Keratinocyte (primary cell): Measurements from ENCODE around the gene OSCAR. TPM values are rescaled to one million over a fixed set of nuclear protein-coding genes. Genes with fewer than 3 reads are reported as not detected.

Experiments
- DNase-seq: peaks from one replicate; pipeline ENCODE4 v3.0.0-alpha.2; 2011; ENCODE audit warnings: low read depth, missing footprints, low spot score
- FAIRE-seq: peaks from 2 replicates; lab custom pipeline; 2011; peaks lifted over from hg19 to GRCh38; lab: Jason Lieb, UNC
- H2AFZ ChIP-seq: 2 replicates; pipeline ENCODE4 v1.6.0; 2012; ENCODE audit warnings: low read length, control low read depth, inconsistent platforms; ENCODE audit not compliant: control insufficient read depth
- H3K27ac ChIP-seq: 2 replicates; pipeline ENCODE4 v1.5.1; 2011; ENCODE audit warnings: low read length; ENCODE audit not compliant: control insufficient read depth, insufficient read depth
- H3K27me3 ChIP-seq: 3 replicates; pipeline ENCODE4 v1.6.0; 2011; ENCODE audit warnings: low read length; ENCODE audit not compliant: control insufficient read depth, insufficient read depth; ENCODE audit errors: extremely low read depth
- H3K36me3 ChIP-seq, 2 experiments: 2 replicates in 1 of 2; 3 replicates in 1 of 2; pipeline ENCODE4 v1.5.1; 2011; ENCODE audit warnings: low read length in 2 of 2, mild to moderate bottlenecking in 1 of 2; ENCODE audit not compliant: control insufficient read depth in 2 of 2, insufficient read depth in 2 of 2; ENCODE audit errors: extremely low read depth in 1 of 2
- H3K4me1 ChIP-seq: 3 replicates; pipeline ENCODE4 v1.5.1; 2011; ENCODE audit warnings: low read length; ENCODE audit not compliant: control insufficient read depth, insufficient read depth; ENCODE audit errors: extremely low read depth
- H3K4me2 ChIP-seq: 3 replicates; pipeline ENCODE4 v1.6.0; 2011; ENCODE audit warnings: low read depth, low read length; ENCODE audit not compliant: control insufficient read depth, insufficient read depth; ENCODE audit errors: extremely low read depth
- H3K4me3 ChIP-seq, 3 experiments: fragments of 200-600 bp in 1 of 3; sonication (generic) in 1 of 3; 2 replicates in 2 of 3; 3 replicates in 1 of 3; pipeline ENCODE4 v1.5.1; 2011 to 2016; ENCODE audit warnings: low read length in 3 of 3, mild to moderate bottlenecking in 3 of 3, control low read depth in 2 of 3, inconsistent platforms in 1 of 3, low read depth in 1 of 3, mixed read lengths in 1 of 3, mixed run types in 1 of 3, moderate library complexity in 1 of 3; ENCODE audit not compliant: control insufficient read depth in 2 of 3, insufficient read depth in 2 of 3; ENCODE audit errors: extremely low read depth in 1 of 3
- H3K79me2 ChIP-seq: 2 replicates; pipeline ENCODE4 v1.6.0; 2012; ENCODE audit warnings: low read length; ENCODE audit not compliant: control insufficient read depth, insufficient read depth
- H3K9ac ChIP-seq: 3 replicates; pipeline ENCODE4 v1.6.0; 2011; ENCODE audit warnings: low read length; ENCODE audit not compliant: control insufficient read depth, insufficient read depth; ENCODE audit errors: extremely low read depth
- H3K9me1 ChIP-seq: 3 replicates; pipeline ENCODE4 v1.6.0; 2011; ENCODE audit warnings: low read length; ENCODE audit not compliant: control insufficient read depth, insufficient read depth; ENCODE audit errors: extremely low read depth
- H3K9me3 ChIP-seq: 2 replicates; pipeline ENCODE4 v1.5.1; 2012; ENCODE audit warnings: low read depth, low read length; ENCODE audit not compliant: control insufficient read depth
- H4K20me1 ChIP-seq: 3 replicates; pipeline ENCODE4 v1.6.0; 2011; ENCODE audit warnings: low read length; ENCODE audit not compliant: control insufficient read depth, insufficient read depth; ENCODE audit errors: extremely low read depth
- EZH2 ChIP-seq: IDR thresholded peaks from one replicate; pipeline ENCODE4 v1.6.1; 2012; ENCODE audit warnings: inconsistent platforms, mild to moderate bottlenecking, low read length, moderate library complexity
- dilution Hi-C: fragments of 300-500 bp; cut with MboI; formaldehyde crosslinking; loops from one replicate; pipeline ENCODE4 v1.7.0; 2020; ENCODE audit warnings: low sequenced_read_pairs; ENCODE audit not compliant: extremely low pct_ligation_motif_present
- polyA plus RNA-seq, 5 experiments: library from polyadenylated mRNA; depleted of rRNA in 3 of 5; stranded (reverse) in 3 of 5; stranded (forward) in 1 of 5; unstranded in 1 of 5; fragments of >200 nt; gene quantifications; 1 replicate in 1 of 5; 2 replicates in 3 of 5; 3 replicates in 1 of 5; pipeline versions ENCODE4 v1.2.1 to v1.2.3, GENCODE V29; 2011 to 2012; ENCODE audit warnings: missing spikeins in 2 of 5, low read depth in 1 of 5, low replicate concordance in 1 of 5
- TF ChIP-seq, protein P1 (sequence below), 3 experiments: IDR thresholded peaks in 1 of 3; conservative IDR thresholded peaks in 1 of 3; optimal IDR thresholded peaks in 1 of 3; 2 replicates in 2 of 3; 3 replicates in 1 of 3; pipeline versions ENCODE3 to v1.5.1; 2011; ENCODE audit warnings: low read length in 3 of 3, mild to moderate bottlenecking in 3 of 3, moderate library complexity in 2 of 3, control low read depth in 1 of 3, inconsistent platforms in 1 of 3; ENCODE audit not compliant: insufficient read depth in 2 of 3; ENCODE audit errors: extremely low read depth in 1 of 3

Gene OSCAR
- polyA plus RNA-seq, 1 donor (not counting 4 experiments of a cell fraction or from before 2014, with no cell fraction given) = 0.14 TPM

GRCh38 chr19:54074851-54075250 lies 25.8 kb downstream of the OSCAR start:
- no peaks in the 10 kb centered on the region for H3K36me3 ChIP-seq
- dilution Hi-C loops = no loop called here
- no peaks in the 10 kb centered on the region for H3K4me1 ChIP-seq
- no peaks in the 10 kb centered on the region for H3K79me2 ChIP-seq
- TF ChIP-seq, protein P1, sequence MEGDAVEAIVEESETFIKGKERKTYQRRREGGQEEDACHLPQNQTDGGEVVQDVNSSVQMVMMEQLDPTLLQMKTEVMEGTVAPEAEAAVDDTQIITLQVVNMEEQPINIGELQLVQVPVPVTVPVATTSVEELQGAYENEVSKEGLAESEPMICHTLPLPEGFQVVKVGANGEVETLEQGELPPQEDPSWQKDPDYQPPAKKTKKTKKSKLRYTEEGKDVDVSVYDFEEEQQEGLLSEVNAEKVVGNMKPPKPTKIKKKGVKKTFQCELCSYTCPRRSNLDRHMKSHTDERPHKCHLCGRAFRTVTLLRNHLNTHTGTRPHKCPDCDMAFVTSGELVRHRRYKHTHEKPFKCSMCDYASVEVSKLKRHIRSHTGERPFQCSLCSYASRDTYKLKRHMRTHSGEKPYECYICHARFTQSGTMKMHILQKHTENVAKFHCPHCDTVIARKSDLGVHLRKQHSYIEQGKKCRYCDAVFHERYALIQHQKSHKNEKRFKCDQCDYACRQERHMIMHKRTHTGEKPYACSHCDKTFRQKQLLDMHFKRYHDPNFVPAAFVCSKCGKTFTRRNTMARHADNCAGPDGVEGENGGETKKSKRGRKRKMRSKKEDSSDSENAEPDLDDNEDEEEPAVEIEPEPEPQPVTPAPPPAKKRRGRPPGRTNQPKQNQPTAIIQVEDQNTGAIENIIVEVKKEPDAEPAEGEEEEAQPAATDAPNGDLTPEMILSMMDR (optimal IDR thresholded peaks at IDR 0.05 in 1 of 3, IDR thresholded peaks at IDR 0.05 in 1 of 3, conservative IDR thresholded peaks at IDR 0.05 in 1 of 3; ENCODE audit: extremely low read depth in 1 of 3, insufficient read depth in 2 of 3, low read length in 3 of 3) = no peak
- no peak for TF ChIP-seq EZH2
- no peak overlapping the region for H2AFZ ChIP-seq
- FAIRE-seq (no peak), DNase-seq (no peak)
- H3K27me3 ChIP-seq = no peaks in the 10 kb centered on the region
- H3K9me1 ChIP-seq = no peaks in the 10 kb centered on the region
- H3K9ac ChIP-seq = no peak overlapping the region
- no peaks in the 10 kb centered on the region for H4K20me1 ChIP-seq
- no peak overlapping the region for H3K27ac ChIP-seq
- no peak overlapping the region for H3K4me2 ChIP-seq
- no peaks in the 10 kb centered on the region for H3K9me3 ChIP-seq
- no peak overlapping the region for H3K4me3 ChIP-seq

GRCh38 chr19:54073829-54074228 lies 26.8 kb downstream of the OSCAR start:
- no peak overlapping the region for H3K4me2 ChIP-seq
- H3K9me1 ChIP-seq = no peaks in the 10 kb centered on the region
- DNase-seq (no peak), FAIRE-seq (no peak)
- H3K27ac ChIP-seq = no peak overlapping the region
- no peaks in the 10 kb centered on the region for H3K79me2 ChIP-seq
- H3K4me3 ChIP-seq = no peak overlapping the region
- H4K20me1 ChIP-seq = no peaks in the 10 kb centered on the region
- H2AFZ ChIP-seq = no peak overlapping the region
- no peaks in the 10 kb centered on the region for H3K27me3 ChIP-seq
- no peaks in the 10 kb centered on the region for H3K4me1 ChIP-seq
- H3K9me3 ChIP-seq = no peaks in the 10 kb centered on the region
- dilution Hi-C loops = no loop called here
- no peaks in the 10 kb centered on the region for H3K36me3 ChIP-seq
- H3K9ac ChIP-seq = no peak overlapping the region
- TF ChIP-seq EZH2 = no peak
- TF ChIP-seq, protein P1 (optimal IDR thresholded peaks at IDR 0.05 in 1 of 3, IDR thresholded peaks at IDR 0.05 in 1 of 3, conservative IDR thresholded peaks at IDR 0.05 in 1 of 3; ENCODE audit: extremely low read depth in 1 of 3, insufficient read depth in 2 of 3, low read length in 3 of 3) = no peak
